Measurements from ENCODE around the gene ERGIC1. TPM values are rescaled to one million over a fixed set of nuclear protein-coding genes. Genes with fewer than 3 reads are reported as not detected.

Gene ERGIC1
- total and polyA plus RNA-seq, 9 donors: 58.8 to 102 (median 97.5) TPM

DNA sequence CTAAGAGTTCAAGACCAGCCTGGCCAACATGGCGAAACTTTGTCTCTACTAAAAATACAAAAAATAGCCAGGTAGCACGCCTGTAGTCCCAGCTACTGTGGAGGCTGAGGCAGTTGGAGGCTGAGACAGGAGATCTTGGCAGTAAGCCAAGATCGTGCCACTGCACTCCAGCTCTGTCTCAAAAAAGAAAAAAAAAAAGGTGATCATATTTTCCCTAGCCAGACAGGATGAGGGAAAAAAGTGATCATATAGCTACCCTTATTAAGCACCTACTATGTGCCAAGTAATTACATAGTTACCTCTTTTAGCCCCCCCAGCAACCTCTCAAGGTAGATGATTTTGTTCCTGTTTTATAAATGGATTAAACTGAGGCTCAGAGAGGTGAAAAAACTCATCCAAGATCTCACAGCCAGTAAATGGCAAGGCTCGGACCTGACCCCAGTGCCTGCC is 107.0 kb downstream of the ERGIC1 start:
- peaks cover 62% of the 10 kb centered on the region for H3K36me3 ChIP-seq (ENCODE audit: control insufficient read depth, insufficient read depth, low read length)
- H3K4me1 ChIP-seq (ENCODE audit: control insufficient read depth, insufficient read depth, low read length): peaks cover 22% of the 10 kb centered on the region
- H3K27ac ChIP-seq (ENCODE audit: low read length): peak overlapping the region; percentile 74
- 80% methylated on average over 1 of the region's 4 CpGs for WGBS (ENCODE audit: insufficient coverage)
- no peaks in the 10 kb centered on the region for H3K9me3 ChIP-seq (replicated peaks; ENCODE audit: control insufficient read depth, low read depth, low read length)
- no peaks in the 10 kb centered on the region for H3K27me3 ChIP-seq (ENCODE audit: control insufficient read depth, insufficient read depth, low read length)
- no peak overlapping the region for H3K4me3 ChIP-seq (ENCODE audit: low read length)
- no peak for DNase-seq

- Histone ChIP-seq H3K36me3 (ENCODE audit: control insufficient read depth, insufficient read depth, low read length) (peaks cover 63% of the 10 kb centered on the region), H3K9me3 (replicated peaks; ENCODE audit: control insufficient read depth, low read depth, low read length) (no peaks in the 10 kb centered on the region), H3K27ac (ENCODE audit: low read length) (no peak overlapping the region), H3K4me3 (ENCODE audit: low read length) (no peak overlapping the region), H3K27me3 (ENCODE audit: control insufficient read depth, insufficient read depth, low read length) (no peaks in the 10 kb centered on the region), H3K4me1 (ENCODE audit: control insufficient read depth, insufficient read depth, low read length) (peaks cover 22% of the 10 kb centered on the region)
- DNase-seq: no peak
- 87% methylated on average over 10 of the region's 11 CpGs for WGBS (ENCODE audit: insufficient coverage)
These were observed 108.5 kb downstream of the ERGIC1 start for GRCh38 chr5:172942556-172942955.

GRCh38 chr5:172943283-172943841 is 109.3 kb downstream of the ERGIC1 start:
- no peak overlapping the region for H3K27ac ChIP-seq (ENCODE audit: low read length)
- peaks cover 22% of the 10 kb centered on the region for H3K4me1 ChIP-seq (ENCODE audit: control insufficient read depth, insufficient read depth, low read length)
- no peaks in the 10 kb centered on the region for H3K27me3 ChIP-seq (ENCODE audit: control insufficient read depth, insufficient read depth, low read length)
- DNase-seq: peak; percentile 71
- H3K36me3 ChIP-seq (ENCODE audit: control insufficient read depth, insufficient read depth, low read length): peaks cover 61% of the 10 kb centered on the region
- H3K9me3 ChIP-seq (replicated peaks; ENCODE audit: control insufficient read depth, low read depth, low read length): no peaks in the 10 kb centered on the region
- no peak overlapping the region for H3K4me3 ChIP-seq (ENCODE audit: low read length)
- WGBS (ENCODE audit: insufficient coverage): 35% methylated on average over 15 of the region's 18 CpGs

DNA sequence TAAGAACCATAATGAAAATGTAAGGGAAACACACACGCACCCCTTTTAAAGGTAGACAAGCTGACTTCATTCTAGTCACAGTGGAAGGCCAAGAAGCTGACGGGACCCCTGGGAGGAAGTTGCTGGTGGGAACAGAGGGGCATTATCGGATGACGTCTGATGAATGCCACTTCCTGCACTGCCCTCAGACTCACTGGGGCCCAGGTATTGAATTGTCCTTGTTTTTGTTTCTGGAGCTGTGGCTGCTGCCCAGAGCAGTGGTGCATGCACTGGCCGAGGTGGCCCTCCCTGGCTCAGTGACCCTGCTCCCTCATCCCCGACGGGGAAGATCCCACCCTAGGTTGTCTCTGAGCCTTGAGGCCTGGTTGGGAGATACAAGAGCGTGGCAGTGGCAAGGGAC is 109.9 kb downstream of the ERGIC1 start:
- no peak overlapping the region for H3K27ac ChIP-seq (ENCODE audit: low read length)
- H3K27me3 ChIP-seq (ENCODE audit: control insufficient read depth, insufficient read depth, low read length): no peaks in the 10 kb centered on the region
- 30% methylated on average over 2 of the region's 8 CpGs for WGBS (ENCODE audit: insufficient coverage)
- peaks cover 62% of the 10 kb centered on the region for H3K36me3 ChIP-seq (ENCODE audit: control insufficient read depth, insufficient read depth, low read length)
- DNase-seq: no peak
- H3K9me3 ChIP-seq (replicated peaks; ENCODE audit: control insufficient read depth, low read depth, low read length): no peaks in the 10 kb centered on the region
- H3K4me3 ChIP-seq (ENCODE audit: low read length): no peak overlapping the region
- H3K4me1 ChIP-seq (ENCODE audit: control insufficient read depth, insufficient read depth, low read length): peaks cover 22% of the 10 kb centered on the region

DNA sequence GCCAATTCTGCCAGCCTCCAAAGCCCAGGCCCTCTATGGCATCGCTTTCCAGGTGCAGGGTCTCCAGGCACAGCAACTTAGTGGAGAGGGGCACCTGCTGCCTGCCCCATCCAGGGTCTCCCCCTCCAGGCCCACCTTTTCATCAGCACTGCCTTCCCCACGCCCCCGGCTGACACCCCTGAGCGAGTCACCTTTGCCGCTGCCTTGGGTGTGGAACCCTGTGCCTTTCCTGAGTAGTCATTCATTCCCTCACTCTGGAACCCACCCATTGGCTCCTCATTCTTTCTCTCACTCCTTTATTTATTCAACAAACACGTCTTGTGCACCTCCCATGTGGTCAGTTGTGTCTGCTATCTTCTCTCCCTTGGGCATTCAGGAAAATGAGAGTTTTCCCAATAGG is 110.7 kb downstream of the ERGIC1 start:
- Histone ChIP-seq H3K4me1 (ENCODE audit: control insufficient read depth, insufficient read depth, low read length) (peaks cover 15% of the 10 kb centered on the region), H3K36me3 (ENCODE audit: control insufficient read depth, insufficient read depth, low read length) (peaks cover 66% of the 10 kb centered on the region), H3K27me3 (ENCODE audit: control insufficient read depth, insufficient read depth, low read length) (no peaks in the 10 kb centered on the region), H3K9me3 (replicated peaks; ENCODE audit: control insufficient read depth, low read depth, low read length) (no peaks in the 10 kb centered on the region), H3K4me3 (ENCODE audit: low read length) (no peak overlapping the region), H3K27ac (ENCODE audit: low read length) (no peak overlapping the region)
- 95% methylated on average over 5 of the region's 6 CpGs for WGBS (ENCODE audit: insufficient coverage)
- DNase-seq: no peak

GRCh38 chr5:172945151-172945550 is 111.1 kb downstream of the ERGIC1 start:
- no peaks in the 10 kb centered on the region for H3K27me3 ChIP-seq (ENCODE audit: control insufficient read depth, insufficient read depth, low read length)
- H3K27ac ChIP-seq (ENCODE audit: low read length): no peak overlapping the region
- no peak overlapping the region for H3K4me3 ChIP-seq (ENCODE audit: low read length)
- 90% methylated on average over 6 of the region's 6 CpGs for WGBS (ENCODE audit: insufficient coverage)
- peaks cover 65% of the 10 kb centered on the region for H3K36me3 ChIP-seq (ENCODE audit: control insufficient read depth, insufficient read depth, low read length)
- H3K9me3 ChIP-seq (replicated peaks; ENCODE audit: control insufficient read depth, low read depth, low read length): no peaks in the 10 kb centered on the region
- no peak for DNase-seq
- peaks cover 11% of the 10 kb centered on the region for H3K4me1 ChIP-seq (ENCODE audit: control insufficient read depth, insufficient read depth, low read length)

- no peak for DNase-seq
- no peaks in the 10 kb centered on the region for H3K27me3 ChIP-seq (ENCODE audit: control insufficient read depth, insufficient read depth, low read length)
- peaks cover 7% of the 10 kb centered on the region for H3K4me1 ChIP-seq (ENCODE audit: control insufficient read depth, insufficient read depth, low read length)
- no peaks in the 10 kb centered on the region for H3K9me3 ChIP-seq (replicated peaks; ENCODE audit: control insufficient read depth, low read depth, low read length)
- 91% methylated on average over 7 of the region's 7 CpGs for WGBS (ENCODE audit: insufficient coverage)
- no peak overlapping the region for H3K27ac ChIP-seq (ENCODE audit: low read length)
- H3K36me3 ChIP-seq (ENCODE audit: control insufficient read depth, insufficient read depth, low read length): peaks cover 67% of the 10 kb centered on the region
- H3K4me3 ChIP-seq (ENCODE audit: low read length): no peak overlapping the region
These were observed 112.1 kb downstream of the ERGIC1 start for GRCh38 chr5:172946146-172946545.

GRCh38 chr5:172949426-172949825 is 115.4 kb downstream of the ERGIC1 start:
- no peaks in the 10 kb centered on the region for H3K27me3 ChIP-seq (ENCODE audit: control insufficient read depth, insufficient read depth, low read length)
- no peak overlapping the region for H3K4me3 ChIP-seq (ENCODE audit: low read length)
- H3K27ac ChIP-seq (ENCODE audit: low read length): no peak overlapping the region
- no peaks in the 10 kb centered on the region for H3K9me3 ChIP-seq (replicated peaks; ENCODE audit: control insufficient read depth, low read depth, low read length)
- no peak for DNase-seq
- H3K4me1 ChIP-seq (ENCODE audit: control insufficient read depth, insufficient read depth, low read length): peaks cover 11% of the 10 kb centered on the region
- 93% methylated on average over 3 of the region's 3 CpGs for WGBS (ENCODE audit: insufficient coverage)
- H3K36me3 ChIP-seq (ENCODE audit: control insufficient read depth, insufficient read depth, low read length): peaks cover 52% of the 10 kb centered on the region

- 98% methylated on average over 8 of the region's 12 CpGs for WGBS (ENCODE audit: insufficient coverage)
These were observed 116.3 kb downstream of the ERGIC1 start for GRCh38 chr5:172950176-172950965.

DNA sequence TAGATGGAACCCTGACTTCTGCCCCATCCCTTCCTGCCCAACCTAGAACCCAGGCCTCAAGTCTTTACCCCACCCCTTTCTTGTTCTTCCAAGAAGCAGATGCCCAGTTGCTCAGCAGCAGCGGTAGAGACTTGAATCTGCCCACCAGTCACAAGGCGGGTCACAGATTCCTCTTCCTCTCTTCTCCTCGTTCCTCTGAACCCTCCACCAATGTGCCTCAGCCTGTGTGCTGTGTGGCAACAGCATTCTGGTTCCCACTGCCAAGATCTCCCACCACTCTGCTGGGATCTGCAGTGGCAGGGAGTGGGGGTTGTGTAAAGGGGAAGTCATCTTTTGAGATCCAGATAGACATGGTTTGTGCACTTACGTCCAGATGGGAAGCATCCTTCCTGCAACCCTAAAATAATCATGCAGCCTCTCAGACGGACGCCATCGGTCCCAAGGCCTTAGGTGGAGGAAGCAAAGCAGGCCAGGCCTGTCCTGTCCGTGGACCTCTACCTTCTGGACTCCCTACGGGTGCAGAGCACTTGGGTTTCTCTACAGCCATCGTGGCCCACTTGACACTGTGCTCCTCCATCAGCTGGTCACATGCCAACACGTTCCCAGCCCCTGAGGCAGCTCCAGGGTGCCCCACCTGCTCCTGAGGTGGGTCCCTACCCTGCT is 117.5 kb downstream of the ERGIC1 start:
- Histone ChIP-seq H3K27me3 (ENCODE audit: control insufficient read depth, insufficient read depth, low read length) (no peaks in the 10 kb centered on the region), H3K36me3 (ENCODE audit: control insufficient read depth, insufficient read depth, low read length) (peaks cover 32% of the 10 kb centered on the region), H3K9me3 (replicated peaks; ENCODE audit: control insufficient read depth, low read depth, low read length) (no peaks in the 10 kb centered on the region), H3K4me3 (ENCODE audit: low read length) (no peak overlapping the region), H3K27ac (ENCODE audit: low read length) (peak overlapping the region; percentile 57), H3K4me1 (ENCODE audit: control insufficient read depth, insufficient read depth, low read length) (peaks cover 17% of the 10 kb centered on the region)
- no peak for DNase-seq
- WGBS (ENCODE audit: insufficient coverage): 62% methylated on average over 9 of the region's 11 CpGs

More at GRCh38 chr5:172950176-172950965, 116.3 kb downstream of the ERGIC1 start:
- Histone ChIP-seq H3K36me3 (ENCODE audit: control insufficient read depth, insufficient read depth, low read length) (peaks cover 43% of the 10 kb centered on the region), H3K9me3 (replicated peaks; ENCODE audit: control insufficient read depth, low read depth, low read length) (no peaks in the 10 kb centered on the region), H3K27ac (ENCODE audit: low read length) (peak overlapping the region; percentile 6), H3K4me1 (ENCODE audit: control insufficient read depth, insufficient read depth, low read length) (peaks cover 13% of the 10 kb centered on the region), H3K4me3 (ENCODE audit: low read length) (no peak overlapping the region), H3K27me3 (ENCODE audit: control insufficient read depth, insufficient read depth, low read length) (no peaks in the 10 kb centered on the region)
- DNase-seq: no peak

All from muscle of leg (tissue), 11 donors.